GM18498 (cell line): ENCODE measurements around the gene TXNDC17.
"Not testable (repeated sequence)": the region's sequence is repeated elsewhere in the genome, so short reads cannot be mapped to it uniquely, and the experiment has no call there.

Source experiments
- ATAC-seq: cut with Tn5 transposase; IDR thresholded peaks from one replicate; pipeline ENCODE4 v1.9.1; 2021; ENCODE audit warnings: mild to moderate bottlenecking, moderate library complexity; ENCODE audit not compliant: unreplicated experiment

The TXNDC17 gene

GRCh38 chr17:6682339-6682738 is 41.5 kb downstream of the TXNDC17 start:
- no peak for ATAC-seq

GRCh38 chr17:6683081-6683684 is 42.3 kb downstream of the TXNDC17 start:
- no peak for ATAC-seq

GRCh38 chr17:6683730-6684459 is 43.0 kb downstream of the TXNDC17 start:
- no peak for ATAC-seq

GRCh38 chr17:6684460-6684783 is 43.6 kb downstream of the TXNDC17 start:
- ATAC-seq: no peak

- ATAC-seq: no peak
Observed at GRCh38 chr17:6684881-6685767, 44.3 kb downstream of the TXNDC17 start.

- ATAC-seq: no peak
Observed at GRCh38 chr17:6686026-6686425, 45.2 kb downstream of the TXNDC17 start.

- ATAC-seq: no peak
Observed at GRCh38 chr17:6688944-6689343, 48.1 kb downstream of the TXNDC17 start.

- no peak for ATAC-seq
Observed at GRCh38 chr17:6690641-6691040, 49.8 kb downstream of the TXNDC17 start.

GRCh38 chr17:6691546-6691945 is 50.7 kb downstream of the TXNDC17 start:
- no peak for ATAC-seq

- ATAC-seq: not testable (repeated sequence)
Observed at GRCh38 chr17:6691958-6692357, 51.1 kb downstream of the TXNDC17 start.
